Measurements from ENCODE around the gene ATL1. TPM values are rescaled to one million over a fixed set of nuclear protein-coding genes. Genes with fewer than 3 reads are reported as not detected.

ATL1 gene
- total RNA-seq, 1 donor from 2014 or later = 5.2 TPM

- no peaks in the 10 kb centered on the region for H3K9me3 ChIP-seq (ENCODE audit: control insufficient read depth in 3 of 3, low read length in 3 of 3)
- no peaks in the 10 kb centered on the region for H3K36me3 ChIP-seq (ENCODE audit: control insufficient read depth in 3 of 3, insufficient read depth in 3 of 3, low read length in 3 of 3)
- H3K27ac ChIP-seq (ENCODE audit: low read depth, low read length) = no peak overlapping the region
- H3K4me3 ChIP-seq (ENCODE audit: low read length in 3 of 3) = no peak overlapping the region
- H3K9ac ChIP-seq (ENCODE audit: low read depth in 1 of 3, low read length in 3 of 3) = no peak overlapping the region
- H3K27me3 ChIP-seq (ENCODE audit: control insufficient read depth in 3 of 3, insufficient read depth in 3 of 3, low read length in 3 of 3) = no peaks in the 10 kb centered on the region
- H3K4me1 ChIP-seq (ENCODE audit: control insufficient read depth in 3 of 3, insufficient read depth in 3 of 3, low read length in 3 of 3) = no peaks in the 10 kb centered on the region
Observed at GRCh38 chr14:50598765-50599164, 38.8 kb downstream of the ATL1 start.

- Histone ChIP-seq H3K4me3 (ENCODE audit: low read length in 3 of 3) (no peak overlapping the region), H3K9ac (ENCODE audit: low read depth in 1 of 3, low read length in 3 of 3) (no peak overlapping the region), H3K36me3 (ENCODE audit: control insufficient read depth in 3 of 3, insufficient read depth in 3 of 3, low read length in 3 of 3) (no peaks in the 10 kb centered on the region), H3K27me3 (ENCODE audit: control insufficient read depth in 3 of 3, insufficient read depth in 3 of 3, low read length in 3 of 3) (no peaks in the 10 kb centered on the region), H3K27ac (ENCODE audit: low read depth, low read length) (no peak overlapping the region), H3K4me1 (ENCODE audit: control insufficient read depth in 3 of 3, insufficient read depth in 3 of 3, low read length in 3 of 3) (no peaks in the 10 kb centered on the region), H3K9me3 (ENCODE audit: control insufficient read depth in 3 of 3, low read length in 3 of 3) (no peaks in the 10 kb centered on the region)
Observed at GRCh38 chr14:50599700-50600444, 39.9 kb downstream of the ATL1 start.

GRCh38 chr14:50600849-50601248 is 40.9 kb downstream of the ATL1 start:
- Histone ChIP-seq H3K4me1 (ENCODE audit: control insufficient read depth in 3 of 3, insufficient read depth in 3 of 3, low read length in 3 of 3) (no peaks in the 10 kb centered on the region), H3K4me3 (ENCODE audit: low read length in 3 of 3) (no peak overlapping the region), H3K36me3 (ENCODE audit: control insufficient read depth in 3 of 3, insufficient read depth in 3 of 3, low read length in 3 of 3) (no peaks in the 10 kb centered on the region), H3K9me3 (ENCODE audit: control insufficient read depth in 3 of 3, low read length in 3 of 3) (no peaks in the 10 kb centered on the region), H3K9ac (ENCODE audit: low read depth in 1 of 3, low read length in 3 of 3) (no peak overlapping the region), H3K27me3 (ENCODE audit: control insufficient read depth in 3 of 3, insufficient read depth in 3 of 3, low read length in 3 of 3) (no peaks in the 10 kb centered on the region), H3K27ac (ENCODE audit: low read depth, low read length) (no peak overlapping the region)

GRCh38 chr14:50601394-50601793 is 41.4 kb downstream of the ATL1 start:
- Histone ChIP-seq H3K9me3 (ENCODE audit: control insufficient read depth in 3 of 3, low read length in 3 of 3) (no peaks in the 10 kb centered on the region), H3K27me3 (ENCODE audit: control insufficient read depth in 3 of 3, insufficient read depth in 3 of 3, low read length in 3 of 3) (no peaks in the 10 kb centered on the region), H3K27ac (ENCODE audit: low read depth, low read length) (no peak overlapping the region)

GRCh38 chr14:50602035-50602434 is 42.1 kb downstream of the ATL1 start:
- Histone ChIP-seq H3K27ac (ENCODE audit: low read depth, low read length) (no peak overlapping the region), H3K4me3 (ENCODE audit: low read length in 3 of 3) (no peak overlapping the region), H3K36me3 (ENCODE audit: control insufficient read depth in 3 of 3, insufficient read depth in 3 of 3, low read length in 3 of 3) (no peaks in the 10 kb centered on the region), H3K9me3 (ENCODE audit: control insufficient read depth in 3 of 3, low read length in 3 of 3) (no peaks in the 10 kb centered on the region), H3K9ac (ENCODE audit: low read depth in 1 of 3, low read length in 3 of 3) (no peak overlapping the region), H3K27me3 (ENCODE audit: control insufficient read depth in 3 of 3, insufficient read depth in 3 of 3, low read length in 3 of 3) (no peaks in the 10 kb centered on the region), H3K4me1 (ENCODE audit: control insufficient read depth in 3 of 3, insufficient read depth in 3 of 3, low read length in 3 of 3) (no peaks in the 10 kb centered on the region)

More at GRCh38 chr14:50601394-50601793, 41.4 kb downstream of the ATL1 start:
- no peaks in the 10 kb centered on the region for H3K4me1 ChIP-seq (ENCODE audit: control insufficient read depth in 3 of 3, insufficient read depth in 3 of 3, low read length in 3 of 3)
- H3K9ac ChIP-seq (ENCODE audit: low read depth in 1 of 3, low read length in 3 of 3) = no peak overlapping the region
- no peaks in the 10 kb centered on the region for H3K36me3 ChIP-seq (ENCODE audit: control insufficient read depth in 3 of 3, insufficient read depth in 3 of 3, low read length in 3 of 3)
- H3K4me3 ChIP-seq (ENCODE audit: low read length in 3 of 3) = no peak overlapping the region

- Histone ChIP-seq H3K36me3 (ENCODE audit: control insufficient read depth in 3 of 3, insufficient read depth in 3 of 3, low read length in 3 of 3) (no peaks in the 10 kb centered on the region), H3K4me3 (ENCODE audit: low read length in 3 of 3) (no peak overlapping the region), H3K4me1 (ENCODE audit: control insufficient read depth in 3 of 3, insufficient read depth in 3 of 3, low read length in 3 of 3) (no peaks in the 10 kb centered on the region), H3K27me3 (ENCODE audit: control insufficient read depth in 3 of 3, insufficient read depth in 3 of 3, low read length in 3 of 3) (no peaks in the 10 kb centered on the region), H3K9ac (ENCODE audit: low read depth in 1 of 3, low read length in 3 of 3) (no peak overlapping the region), H3K27ac (ENCODE audit: low read depth, low read length) (no peak overlapping the region), H3K9me3 (ENCODE audit: control insufficient read depth in 3 of 3, low read length in 3 of 3) (no peaks in the 10 kb centered on the region)
Observed at GRCh38 chr14:50603565-50603964, 43.6 kb downstream of the ATL1 start.

GRCh38 chr14:50605766-50606165 is 45.8 kb downstream of the ATL1 start:
- Histone ChIP-seq H3K9me3 (ENCODE audit: control insufficient read depth in 3 of 3, low read length in 3 of 3) (no peaks in the 10 kb centered on the region), H3K9ac (ENCODE audit: low read depth in 1 of 3, low read length in 3 of 3) (no peak overlapping the region), H3K27me3 (ENCODE audit: control insufficient read depth in 3 of 3, insufficient read depth in 3 of 3, low read length in 3 of 3) (no peaks in the 10 kb centered on the region), H3K27ac (ENCODE audit: low read depth, low read length) (no peak overlapping the region), H3K4me1 (ENCODE audit: control insufficient read depth in 3 of 3, insufficient read depth in 3 of 3, low read length in 3 of 3) (peaks cover 0 to under 1% (median under 1%) of the 10 kb centered on the region in 3 donors), H3K36me3 (ENCODE audit: control insufficient read depth in 3 of 3, insufficient read depth in 3 of 3, low read length in 3 of 3) (no peaks in the 10 kb centered on the region), H3K4me3 (ENCODE audit: low read length in 3 of 3) (no peak overlapping the region)

GRCh38 chr14:50606468-50606867 is 46.5 kb downstream of the ATL1 start:
- no peak overlapping the region for H3K9ac ChIP-seq (ENCODE audit: low read depth in 1 of 3, low read length in 3 of 3)
- peaks cover 0 to 4% (median 4%) of the 10 kb centered on the region in 3 donors for H3K4me1 ChIP-seq (ENCODE audit: control insufficient read depth in 3 of 3, insufficient read depth in 3 of 3, low read length in 3 of 3)

GRCh38 chr14:50607181-50607580 is 47.2 kb downstream of the ATL1 start:
- H3K27me3 ChIP-seq (ENCODE audit: control insufficient read depth in 3 of 3, insufficient read depth in 3 of 3, low read length in 3 of 3) = no peaks in the 10 kb centered on the region
- peaks cover 0 to 4% (median 4%) of the 10 kb centered on the region in 3 donors for H3K4me1 ChIP-seq (ENCODE audit: control insufficient read depth in 3 of 3, insufficient read depth in 3 of 3, low read length in 3 of 3)
- no peak overlapping the region for H3K9ac ChIP-seq (ENCODE audit: low read depth in 1 of 3, low read length in 3 of 3)
- H3K9me3 ChIP-seq (ENCODE audit: control insufficient read depth in 3 of 3, low read length in 3 of 3) = no peaks in the 10 kb centered on the region
- H3K4me3 ChIP-seq (ENCODE audit: low read length in 3 of 3) = no peak overlapping the region
- no peaks in the 10 kb centered on the region for H3K36me3 ChIP-seq (ENCODE audit: control insufficient read depth in 3 of 3, insufficient read depth in 3 of 3, low read length in 3 of 3)
- H3K27ac ChIP-seq (ENCODE audit: low read depth, low read length) = no peak overlapping the region

More at GRCh38 chr14:50606468-50606867, 46.5 kb downstream of the ATL1 start:
- Histone ChIP-seq H3K9me3 (ENCODE audit: control insufficient read depth in 3 of 3, low read length in 3 of 3) (no peaks in the 10 kb centered on the region), H3K36me3 (ENCODE audit: control insufficient read depth in 3 of 3, insufficient read depth in 3 of 3, low read length in 3 of 3) (no peaks in the 10 kb centered on the region), H3K27me3 (ENCODE audit: control insufficient read depth in 3 of 3, insufficient read depth in 3 of 3, low read length in 3 of 3) (no peaks in the 10 kb centered on the region), H3K27ac (ENCODE audit: low read depth, low read length) (no peak overlapping the region), H3K4me3 (ENCODE audit: low read length in 3 of 3) (no peak overlapping the region)

- Histone ChIP-seq H3K9me3 (ENCODE audit: control insufficient read depth in 3 of 3, low read length in 3 of 3) (no peaks in the 10 kb centered on the region), H3K9ac (ENCODE audit: low read depth in 1 of 3, low read length in 3 of 3) (no peak overlapping the region), H3K27ac (ENCODE audit: low read depth, low read length) (no peak overlapping the region), H3K4me1 (ENCODE audit: control insufficient read depth in 3 of 3, insufficient read depth in 3 of 3, low read length in 3 of 3) (peaks cover 0 to 4% (median 4%) of the 10 kb centered on the region in 3 donors), H3K4me3 (ENCODE audit: low read length in 3 of 3) (no peak overlapping the region), H3K27me3 (ENCODE audit: control insufficient read depth in 3 of 3, insufficient read depth in 3 of 3, low read length in 3 of 3) (no peaks in the 10 kb centered on the region), H3K36me3 (ENCODE audit: control insufficient read depth in 3 of 3, insufficient read depth in 3 of 3, low read length in 3 of 3) (no peaks in the 10 kb centered on the region)
Observed at GRCh38 chr14:50607761-50608160, 47.8 kb downstream of the ATL1 start.

Measured in skeletal muscle tissue (tissue), 4 donors.